SHP77 (cell line): ENCODE measurements around the gene PANK1.
"Not testable (repeated sequence)": the region's sequence is repeated elsewhere in the genome, so short reads cannot be mapped to it uniquely, and the experiment has no call there.

Source experiments
- DNase-seq, 2 experiments: peaks; one replicate each; lab custom pipeline; 2025; lab: John Stamatoyannopoulos, UW

PANK1 gene

GRCh38 chr10:89566992-89567391 lies 78.0 kb downstream of the PANK1 start:
- no peak for DNase-seq

GRCh38 chr10:89566095-89566950 lies 78.7 kb downstream of the PANK1 start:
- no peak for DNase-seq

GRCh38 chr10:89565180-89565579 lies 79.9 kb downstream of the PANK1 start:
- no peak for DNase-seq

DNA sequence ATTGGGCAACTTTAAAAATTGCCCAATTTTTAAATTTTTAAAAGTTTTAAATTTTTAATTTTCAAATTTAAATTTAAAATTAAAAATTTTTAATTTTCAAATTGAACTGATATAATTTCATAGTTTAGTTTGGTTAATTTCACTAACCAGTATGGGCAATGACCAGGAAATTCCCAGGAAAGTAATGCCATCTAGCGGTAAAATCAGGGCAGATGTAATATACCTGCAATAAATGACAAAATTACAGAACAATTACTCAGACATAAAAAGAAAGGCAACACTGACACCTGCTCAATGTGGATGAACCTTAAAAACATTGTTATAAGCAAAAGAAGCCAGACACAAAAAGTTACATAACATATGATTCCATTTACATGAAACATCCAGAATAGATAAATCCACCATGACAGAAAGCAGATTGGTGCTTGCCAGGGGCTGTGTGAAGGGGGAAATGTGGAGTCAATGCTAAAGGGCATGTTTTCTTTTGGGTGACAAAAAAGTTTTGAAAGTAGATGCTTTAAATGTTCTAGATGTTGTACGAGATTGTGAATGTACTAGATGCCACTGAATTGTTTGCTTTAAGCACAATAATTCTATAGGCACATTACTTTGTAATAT lies 81.1 kb downstream of the PANK1 start:
- DNase-seq, result no peak

GRCh38 chr10:89563311-89563710 lies 81.7 kb downstream of the PANK1 start:
- no peak for DNase-seq

- DNase-seq, result peak in 1 of 2 experiments; percentile 14
Observed at GRCh38 chr10:89556600-89556999, 88.4 kb downstream of the PANK1 start.

DNA sequence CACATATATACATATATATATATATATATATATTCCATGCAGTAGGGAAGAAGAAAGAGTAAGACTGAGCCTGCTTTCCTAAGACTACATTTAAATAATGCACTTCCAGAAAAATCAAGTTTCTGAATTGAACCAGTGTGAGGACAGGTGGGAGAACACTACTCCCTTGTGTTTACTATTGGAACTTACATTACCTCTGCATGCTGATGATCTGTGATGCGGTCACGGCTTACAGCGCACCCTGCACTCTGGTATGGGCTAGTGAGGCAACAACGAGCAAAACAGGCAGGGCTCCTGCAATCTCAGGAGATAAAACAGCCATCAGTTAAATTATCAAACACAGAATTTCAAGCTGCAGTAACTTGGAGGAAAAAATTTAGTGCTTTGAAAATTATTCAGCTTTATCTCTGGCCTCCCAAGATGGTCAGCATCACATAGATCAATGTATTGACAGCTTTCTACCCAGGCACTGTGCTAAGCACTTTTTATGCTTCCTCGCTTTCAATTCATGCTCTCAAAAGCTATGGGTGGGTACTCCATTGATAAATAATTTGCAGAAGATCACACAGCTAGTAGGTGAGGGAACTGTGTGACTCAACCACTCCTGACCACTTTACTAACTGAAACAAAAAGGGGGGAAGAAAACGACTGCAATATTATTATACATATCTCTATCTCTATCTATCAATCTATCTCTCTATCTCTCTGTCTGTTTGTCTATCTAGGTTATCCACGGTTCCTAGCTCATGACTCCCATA lies 89.2 kb downstream of the PANK1 start:
- DNase-seq, result no peak

DNA sequence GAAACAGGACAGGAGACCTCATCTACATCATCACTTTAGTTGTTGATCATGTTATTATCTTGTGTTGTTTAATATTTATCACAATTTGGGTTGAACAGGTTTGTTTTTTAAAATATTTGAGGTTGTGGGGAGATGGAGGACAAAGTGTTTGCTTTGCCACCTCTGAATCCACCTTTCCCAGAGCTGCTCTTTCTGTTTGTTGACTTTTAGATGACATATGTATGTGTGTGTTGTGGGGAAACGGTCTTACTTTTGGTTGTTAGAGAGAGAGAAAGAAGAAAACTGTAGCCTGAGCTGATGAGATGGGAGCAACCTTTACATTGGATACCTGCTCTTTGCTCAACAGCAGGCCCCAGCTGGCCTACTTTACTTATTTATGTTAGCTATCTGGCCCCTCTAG lies 90.6 kb downstream of the PANK1 start:
- no peak for DNase-seq

DNA sequence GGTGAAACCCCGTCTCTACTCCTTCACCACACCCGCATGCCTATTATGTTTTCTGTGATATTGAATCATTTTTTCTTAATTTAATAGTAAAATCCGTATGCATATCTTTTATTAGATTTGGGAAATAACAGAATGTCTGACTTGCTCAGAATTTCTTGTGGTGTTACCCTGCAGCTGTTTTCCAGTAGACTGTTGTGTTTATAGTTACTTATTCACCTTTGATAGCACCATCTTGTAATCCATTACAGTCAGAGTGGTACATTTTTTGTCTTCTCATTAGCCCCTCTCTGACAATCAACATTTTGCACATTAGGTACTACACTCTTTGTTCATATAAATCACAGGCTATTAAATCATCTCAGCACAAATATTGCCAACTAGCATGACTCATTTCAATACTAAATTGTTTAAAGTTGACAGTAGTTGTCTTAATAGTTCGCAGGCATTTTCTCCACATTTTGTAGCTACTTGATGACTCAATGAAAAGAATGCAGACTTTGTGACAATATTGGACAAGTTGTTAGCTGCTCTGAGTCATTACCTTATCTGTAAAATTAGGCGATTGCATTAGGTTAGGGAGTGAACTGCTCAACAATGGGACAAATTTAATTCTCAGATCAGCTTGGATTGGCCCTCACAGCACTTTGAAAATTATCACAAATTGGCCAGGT lies 91.8 kb downstream of the PANK1 start:
- no peak for DNase-seq

DNA sequence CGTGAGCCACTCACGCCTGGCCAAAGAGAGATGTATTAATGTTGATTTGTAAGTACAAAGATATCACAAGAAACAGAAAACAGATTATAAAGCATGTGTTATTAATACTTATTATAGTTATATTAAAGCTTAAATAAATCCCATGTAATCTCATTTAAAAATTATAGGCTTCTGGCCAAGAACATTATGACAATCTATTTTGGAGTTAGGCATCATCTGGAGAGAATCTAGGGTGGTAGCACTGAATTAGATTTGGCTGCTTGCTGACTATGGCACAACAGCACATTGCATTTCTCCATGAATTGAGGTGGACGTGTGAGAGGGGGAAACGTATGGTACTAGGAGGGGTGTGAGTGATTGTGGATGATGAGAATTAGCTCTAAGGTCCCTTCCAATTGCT lies 92.8 kb downstream of the PANK1 start:
- DNase-seq, result no peak

DNA sequence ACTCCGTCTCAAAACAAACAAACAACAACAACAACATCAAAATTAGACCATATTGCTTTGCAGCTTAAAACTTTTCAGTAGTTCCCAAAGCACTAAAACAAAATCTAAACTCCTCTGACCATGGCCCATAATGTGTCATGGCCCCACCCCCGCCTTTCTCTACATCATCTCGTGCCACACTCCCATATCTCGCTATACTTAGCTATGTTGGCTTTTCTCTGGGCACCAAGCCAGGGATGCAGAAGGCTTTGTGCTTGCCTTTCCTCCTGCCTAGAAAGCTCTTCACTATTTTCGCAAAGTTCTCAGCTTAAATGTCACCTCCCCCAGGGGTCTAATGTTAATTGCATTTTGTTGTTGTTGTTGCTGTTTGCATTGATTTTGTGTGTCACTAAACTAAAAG lies 94.5 kb downstream of the PANK1 start:
- DNase-seq, result peak; percentile 50 to 56

DNA sequence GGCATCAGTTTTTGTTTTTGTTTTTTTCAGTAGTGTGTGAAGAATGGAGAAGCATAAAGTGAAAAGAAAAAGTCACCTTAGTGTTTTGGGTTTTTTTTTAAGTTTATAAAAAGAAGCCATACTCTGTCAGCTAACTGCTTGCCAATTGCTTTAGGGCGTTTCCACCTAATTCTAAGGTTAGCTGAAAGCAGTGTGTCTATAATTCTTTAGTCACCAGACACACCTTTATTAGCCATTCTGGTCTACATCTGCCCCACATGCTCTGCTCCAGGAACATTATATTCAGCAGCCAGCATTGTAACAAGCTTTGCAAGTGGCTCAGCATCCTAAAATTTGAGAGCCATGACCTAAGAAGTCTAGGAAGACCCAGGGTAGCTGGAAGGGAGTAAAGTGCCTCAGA lies 95.5 kb downstream of the PANK1 start:
- DNase-seq, result no peak

DNA sequence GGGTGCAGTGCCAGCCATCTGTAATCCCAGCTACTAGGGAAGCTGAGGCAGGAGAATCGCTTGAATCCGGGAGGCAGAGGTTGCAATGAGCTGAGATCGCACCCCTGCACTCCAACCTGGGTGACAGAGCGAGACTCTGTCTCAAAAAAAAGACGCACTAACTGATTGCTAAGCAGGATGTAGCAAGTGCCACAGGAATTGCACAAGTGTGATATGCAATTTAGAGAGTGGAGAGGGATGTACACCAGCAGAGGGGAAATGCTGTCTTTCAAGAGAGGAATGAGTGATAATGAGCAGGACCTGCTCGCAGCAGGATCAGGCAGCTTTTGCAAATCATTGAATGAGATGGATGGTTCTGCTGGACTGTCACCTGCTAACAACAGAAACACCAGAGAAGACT lies 96.4 kb downstream of the PANK1 start:
- DNase-seq, result no peak

DNA sequence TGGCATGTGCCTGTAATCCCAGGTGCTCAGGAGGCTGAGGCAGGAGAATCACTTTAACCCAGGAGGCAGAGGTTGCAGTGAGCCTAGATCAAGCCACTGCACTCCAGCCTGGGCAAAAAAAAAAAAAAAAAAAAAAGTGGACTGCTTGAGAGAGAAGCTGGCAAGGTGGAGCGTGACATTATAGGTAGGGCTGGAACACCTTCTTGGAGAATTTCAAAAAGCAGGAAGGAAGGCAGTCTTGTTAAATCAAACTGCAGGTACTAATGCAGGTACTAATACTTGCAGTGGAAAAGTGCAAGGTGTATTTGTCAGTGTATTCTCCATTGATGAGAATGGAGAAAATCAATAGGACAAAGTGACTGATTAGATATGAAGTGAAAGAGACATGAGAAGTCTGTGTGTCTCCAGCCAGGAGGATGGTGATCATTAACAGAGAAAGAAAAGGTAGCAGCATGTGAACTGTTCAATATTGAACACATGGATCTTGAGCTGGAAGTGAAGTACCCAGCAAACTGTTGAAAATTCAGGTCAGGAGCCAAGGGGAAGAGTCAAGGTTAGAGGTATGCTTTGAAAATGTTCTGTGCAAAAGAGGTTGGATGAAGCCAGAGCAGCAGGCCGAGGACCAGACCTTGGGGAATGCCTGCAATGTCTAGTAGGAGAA lies 97.1 kb downstream of the PANK1 start:
- DNase-seq, result no peak

DNA sequence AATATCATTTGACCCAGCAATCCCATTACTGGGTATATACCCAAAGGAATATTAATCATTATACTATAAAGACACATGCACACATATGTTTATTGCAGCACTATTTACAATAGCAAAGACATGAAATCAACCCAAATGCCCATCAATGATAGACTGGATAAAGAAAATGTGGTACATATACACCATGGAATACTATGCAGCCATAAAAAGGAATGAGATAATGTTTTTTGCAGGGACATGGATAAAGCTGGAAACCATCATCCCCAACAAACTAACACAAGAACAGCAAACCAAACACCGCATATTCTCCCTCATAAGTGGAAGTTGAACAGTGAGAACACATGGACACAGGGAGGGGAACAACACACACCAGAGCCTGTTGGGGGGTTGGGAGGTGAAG lies 98.4 kb downstream of the PANK1 start:
- not testable (repeated sequence) for DNase-seq

GRCh38 chr10:89543841-89544240 lies 101.2 kb downstream of the PANK1 start:
- no peak for DNase-seq

- DNase-seq, result no peak
Observed at GRCh38 chr10:89540420-89540949, 104.6 kb downstream of the PANK1 start.

GRCh38 chr10:89537364-89537763 lies 107.7 kb downstream of the PANK1 start:
- DNase-seq, result no peak

DNA sequence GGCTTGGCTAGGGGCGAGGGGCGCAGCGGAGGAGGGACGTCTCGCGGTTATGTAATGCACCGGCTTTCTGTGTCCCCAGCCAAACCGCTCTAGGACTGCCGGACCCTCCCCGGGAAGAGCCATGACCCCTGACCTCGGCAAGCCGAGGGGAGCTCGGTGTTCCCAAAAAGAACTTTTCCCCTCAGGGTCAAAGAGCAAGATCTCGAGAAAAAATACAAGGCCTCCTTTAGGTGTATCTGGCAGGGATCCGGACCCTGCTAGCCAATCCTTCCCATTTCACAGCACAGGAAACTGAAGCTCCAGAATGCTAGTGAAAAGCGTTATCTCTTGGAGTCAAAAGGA lies 109.1 kb downstream of the PANK1 start:
- DNase-seq, result no peak

- no peak for DNase-seq
Observed at GRCh38 chr10:89535171-89536012, 109.7 kb downstream of the PANK1 start, which contains the start of gene SLC16A12. SLC16A12 (minus strand) TSS chr10:89535594; CDS start chr10:89462578, 73,016 bp downstream.

DNA sequence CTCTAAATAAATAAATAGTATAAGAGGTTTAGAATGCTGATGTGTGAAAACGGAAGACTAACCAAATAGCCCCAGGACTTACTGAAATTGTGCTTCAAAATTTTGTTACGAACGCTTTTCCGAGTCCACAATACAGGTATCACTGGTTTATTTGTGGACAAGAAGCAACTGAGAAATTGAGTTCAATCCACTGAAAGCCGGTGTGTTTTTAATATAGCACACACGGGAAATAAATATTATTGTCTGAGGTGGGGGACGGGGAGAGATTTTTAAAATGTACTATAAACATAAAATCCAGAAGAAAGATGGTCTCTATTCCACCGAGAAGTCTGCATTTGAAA lies 110.2 kb downstream of the PANK1 start:
- no peak for DNase-seq
